HepG2 (cell line): ENCODE measurements around the gene ASAP2. TPM values are rescaled to one million over a fixed set of nuclear protein-coding genes. Genes with fewer than 3 reads are reported as not detected.

ENCODE experiments used
- ATAC-seq: fragments of 200-7000 bp; cut with Tn5 transposase; 3 replicates; pipeline ENCODE4 v1.9.1; 2020; ENCODE audit warnings: mild to moderate bottlenecking, moderate library complexity
- BruUV-seq: library from RNA; stranded (reverse); fragments of 400-500 nt; replicated peaks from 2 replicates; lab custom pipeline; 2021; lab: Mats Ljungman, UMichigan
- CTCF ChIA-PET: fragments of 300-600 bp; formaldehyde crosslinking; extraction: SDS; loops from one replicate; lab custom pipeline; 2021; ENCODE audit warnings: low total read pairs, inconsistent platforms, low intra/inter-chr PET ratio; lab: Yijun Ruan, JAX
- POLR2A ChIA-PET: fragments of 350-600 bp; sonication (Branson Sonifier 250); formaldehyde crosslinking; loops from one replicate; lab custom pipeline; 2020; ENCODE audit warnings: antibody characterized with exemption, inconsistent platforms; lab: Yijun Ruan, JAX
- DNase-seq: peaks from one replicate; pipeline ENCODE4 v3.0.0-alpha.2; 2015; ENCODE audit warnings: low spot score
- FAIRE-seq: peaks from 3 replicates; lab custom pipeline; 2011; peaks lifted over from hg19 to GRCh38; lab: Jason Lieb, UNC
- H2AFZ ChIP-seq: one replicate; pipeline ENCODE4 v1.6.1; 2011; ENCODE audit warnings: low read length, inconsistent platforms
- H3K27ac ChIP-seq: fragments of 300-600 bp; 3 replicates; pipeline ENCODE4 v1.8.0; 2011; ENCODE audit warnings: mixed run types, mild to moderate bottlenecking, mixed read lengths, low read length, inconsistent platforms; ENCODE audit not compliant: insufficient read depth; ENCODE audit errors: extremely low read length
- H3K27me3 ChIP-seq, 2 experiments: fragments of 200-600 bp in 1 of 2; 2 replicates in 1 of 2; 3 replicates in 1 of 2; pipeline versions ENCODE4 v1.6.0 to v1.8.0; 2011; ENCODE audit warnings: low read length in 2 of 2, mild to moderate bottlenecking in 2 of 2, moderate library complexity in 2 of 2, inconsistent platforms in 1 of 2; ENCODE audit not compliant: insufficient read depth in 2 of 2, control insufficient read depth in 1 of 2
- H3K36me3 ChIP-seq, 2 experiments: fragments of 200-600 bp in 1 of 2; replicated peaks in 1 of 2; 2 replicates in 1 of 2; 3 replicates in 1 of 2; pipeline versions ENCODE4 v1.5.1 to v1.8.0; 2011; ENCODE audit warnings: low read length in 2 of 2, inconsistent platforms in 1 of 2; ENCODE audit not compliant: insufficient read depth in 2 of 2, control insufficient read depth in 1 of 2
- H3K4me1 ChIP-seq: 2 replicates; pipeline ENCODE4 v1.5.1; 2012; ENCODE audit warnings: low read length, inconsistent platforms; ENCODE audit not compliant: insufficient read depth
- H3K4me2 ChIP-seq: 2 replicates; pipeline ENCODE4 v1.6.0; 2011; ENCODE audit warnings: low read depth, low read length, inconsistent platforms
- H3K4me3 ChIP-seq, 3 experiments: fragments of 200-600 bp in 1 of 3; sonication (generic), shearing (Covaris generic) in 1 of 3; replicated peaks in 1 of 3; 2 replicates each; pipeline ENCODE4 v1.5.1; 2011 to 2016; ENCODE audit warnings: low read length in 3 of 3, inconsistent platforms in 2 of 3, low read depth in 2 of 3, mild to moderate bottlenecking in 2 of 3, control low read depth in 1 of 3, mixed read lengths in 1 of 3; ENCODE audit not compliant: insufficient read depth in 1 of 3
- H3K79me2 ChIP-seq: one replicate; pipeline ENCODE4 v1.6.1; 2011; ENCODE audit warnings: low read length, inconsistent platforms; ENCODE audit not compliant: insufficient read depth
- H3K9ac ChIP-seq: 2 replicates; pipeline ENCODE4 v1.6.0; 2011; ENCODE audit warnings: mild to moderate bottlenecking, low read depth, low read length, inconsistent platforms; ENCODE audit not compliant: insufficient read depth
- H3K9me3 ChIP-seq: 2 replicates; pipeline ENCODE4 v1.5.1; 2012; ENCODE audit warnings: mild to moderate bottlenecking, low read length
- H4K20me1 ChIP-seq: 2 replicates; pipeline ENCODE4 v1.6.0; 2011; ENCODE audit warnings: inconsistent platforms, mild to moderate bottlenecking, low read length, moderate library complexity; ENCODE audit not compliant: insufficient read depth
- GABPB1 ChIP-seq: IDR thresholded peaks from 2 replicates; pipeline ENCODE4 v1.6.1; 2016; ENCODE audit warnings: mild to moderate bottlenecking, missing genetic modification reagents, moderate library complexity, missing compliant biosample characterization
- HIC2 ChIP-seq: sonication (generic); formaldehyde crosslinking; IDR thresholded peaks from 2 replicates; pipeline ENCODE4 v1.9.0; 2022; ENCODE audit warnings: low read depth, missing genetic modification reagents
- NCOA5 ChIP-seq: sonication (generic); formaldehyde crosslinking; IDR thresholded peaks from 2 replicates; pipeline ENCODE4 v1.4.0; 2020; ENCODE audit warnings: missing genetic modification reagents
- NR2F1 ChIP-seq, 2 experiments: fragments of 450-650 bp in 1 of 2; formaldehyde crosslinking in 1 of 2; IDR thresholded peaks; 2 replicates each; pipeline versions ENCODE4 v1.5.0 to v1.6.1; 2016 to 2020; ENCODE audit warnings: mild to moderate bottlenecking in 1 of 2, missing compliant biosample characterization in 1 of 2, missing genetic modification reagents in 1 of 2, moderate library complexity in 1 of 2
- RARG ChIP-seq: sonication (generic); formaldehyde crosslinking; IDR thresholded peaks from 2 replicates; pipeline ENCODE4 v1.4.0; 2020; ENCODE audit warnings: low read depth, mild to moderate bottlenecking, missing genetic modification reagents
- RBAK ChIP-seq: sonication (generic); formaldehyde crosslinking; IDR thresholded peaks from 2 replicates; pipeline ENCODE4 v1.5.1; 2020; ENCODE audit warnings: mild to moderate bottlenecking, missing genetic modification reagents
- ZBTB49 ChIP-seq: sonication (generic); formaldehyde crosslinking; IDR thresholded peaks from 2 replicates; pipeline ENCODE4 v1.4.0; 2020; ENCODE audit warnings: missing genetic modification reagents, borderline replicate concordance
- ZNF224 ChIP-seq: sonication (generic); formaldehyde crosslinking; IDR thresholded peaks from 2 replicates; pipeline ENCODE4 v1.5.0; 2020; ENCODE audit warnings: mild to moderate bottlenecking, missing genetic modification reagents
- ZNF3 ChIP-seq: IDR thresholded peaks from 2 replicates; pipeline ENCODE4 v1.7.0; 2017; ENCODE audit warnings: inconsistent platforms
- ZNF557 ChIP-seq: sonication (generic); formaldehyde crosslinking; IDR thresholded peaks from 2 replicates; pipeline ENCODE4 v1.4.0; 2020; ENCODE audit warnings: missing genetic modification reagents
- ZNF770 ChIP-seq: sonication (generic); formaldehyde crosslinking; IDR thresholded peaks from 2 replicates; pipeline ENCODE4 v1.5.0; 2020; ENCODE audit warnings: mild to moderate bottlenecking, missing genetic modification reagents
- ZSCAN29 ChIP-seq: sonication (generic); formaldehyde crosslinking; conservative IDR thresholded peaks from 2 replicates; pipeline ENCODE4 v1.4.0; 2020; ENCODE audit warnings: mild to moderate bottlenecking, missing genetic modification reagents
- WGBS: methylation state at CpG from one replicate; pipeline ENCODE4 v1.1.6; 2017; ENCODE audit warnings: low lambda C conversion rate; 5-methylcytosine and 5-hydroxymethylcytosine counted together
- in situ Hi-C: cut with HindIII; loops from 2 replicates; pipeline ENCODE4 v1.10.0; 2017; ENCODE audit warnings: low pct_unique_long_range_greater_than_20kb; ENCODE audit not compliant: extremely low pct_ligation_motif_present
- intact Hi-C: fragments of 100-400 bp; cut with micrococcal nuclease; formaldehyde crosslinking; loops from one replicate; pipeline ENCODE4 v1.10.0; 2022; ENCODE audit not compliant: unreplicated experiment
- polyA plus RNA-seq, 8 experiments: library from polyadenylated mRNA; depleted of rRNA in 3 of 8; stranded (reverse) in 7 of 8; unstranded in 1 of 8; fragments of >200 nt; fragmentation: Illumina TruSeq in 4 of 8; extraction: Trizol in 4 of 8; gene quantifications; 2 replicates each; pipeline versions ENCODE4 v1.2.1 to v1.2.3, GENCODE V29; 2011 to 2016; ENCODE audit warnings: low read depth in 4 of 8, missing spikeins in 1 of 8, mixed read lengths in 1 of 8; ENCODE audit not compliant: insufficient read depth in 1 of 8
- total RNA-seq, 5 experiments: library from RNA; depleted of rRNA; stranded (reverse); fragments of >200 nt; fragmentation: Illumina TruSeq; extraction: Trizol; gene quantifications; 2 replicates each; pipeline ENCODE4 v1.2.3, GENCODE V29; 2016; ENCODE audit warnings: low read depth in 1 of 5

The ASAP2 gene
- total and polyA plus RNA-seq, 2 of the 13 experiments (the other 11 are each of a cell fraction or from before 2014, with no cell fraction given): 7.3 to 22.3 TPM

- ATAC-seq: peak; percentile 33
- FAIRE-seq: no peak
- Histone ChIP-seq H3K27ac (no peak overlapping the region), H3K4me1 (peaks cover 17% of the 10 kb centered on the region), H3K4me2 (no peak overlapping the region), H3K79me2 (peaks cover 10% of the 10 kb centered on the region), H3K9ac (no peak overlapping the region), H3K9me3 (no peaks in the 10 kb centered on the region), H3K36me3 (no peaks in the 10 kb centered on the region), H4K20me1 (no peaks in the 10 kb centered on the region), H3K27me3 (no peaks in the 10 kb centered on the region), H3K4me3 (no peak overlapping the region), H2AFZ (no peak overlapping the region)
- BruUV-seq: no TSS peak
- ChIA-PET CTCF (no interaction called here), POLR2A (no interaction called here)
- 94% methylated on average over 10 of the region's 10 CpGs for WGBS
- TF ChIP-seq ZBTB49 (CRISPR knock-in tag): no peak
- no peak for TF ChIP-seq RBAK (CRISPR knock-in tag)
- no peak for DNase-seq
- in situ Hi-C loops: no loop called here
- intact Hi-C loops: no loop called here
Observed at GRCh38 chr2:9269295-9269694, 62.7 kb downstream of the ASAP2 start.

- H3K4me2 ChIP-seq: no peak overlapping the region
- no peaks in the 10 kb centered on the region for H3K27me3 ChIP-seq
- BruUV-seq: no TSS peak
- H3K4me3 ChIP-seq: no peak overlapping the region
- no peaks in the 10 kb centered on the region for H4K20me1 ChIP-seq
- ATAC-seq (peak; percentile 54), DNase-seq (no peak), FAIRE-seq (no peak)
- no peak overlapping the region for H3K9ac ChIP-seq
- no peak overlapping the region for H2AFZ ChIP-seq
- H3K4me1 ChIP-seq: peaks cover 23% of the 10 kb centered on the region
- intact Hi-C loops (no loop called here), in situ Hi-C loops (no loop called here)
- no peak overlapping the region for H3K27ac ChIP-seq
- ChIA-PET CTCF (no interaction called here), POLR2A (no interaction called here)
- H3K36me3 ChIP-seq: no peaks in the 10 kb centered on the region
- no peaks in the 10 kb centered on the region for H3K9me3 ChIP-seq
- peaks cover 10% of the 10 kb centered on the region for H3K79me2 ChIP-seq
- WGBS: 80% methylated on average over 8 of the region's 8 CpGs
- no peak for TF ChIP-seq ZNF770
- no peak for TF ChIP-seq NCOA5 (CRISPR knock-in tag)
- TF ChIP-seq RARG (CRISPR knock-in tag): no peak
- TF ChIP-seq ZNF557 (CRISPR knock-in tag): no peak
- TF ChIP-seq ZNF3 (CRISPR knock-in tag): no peak
- TF ChIP-seq NR2F1 (CRISPR knock-in tag; IDR thresholded peaks at IDR 0.05): no peak
- TF ChIP-seq GABPB1: no peak
- TF ChIP-seq ZSCAN29 (CRISPR knock-in tag): no peak
- no peak for TF ChIP-seq HIC2 (CRISPR knock-in tag)
- TF ChIP-seq ZNF224 (CRISPR knock-in tag): no peak
Observed at GRCh38 chr2:9269695-9270360, 63.2 kb downstream of the ASAP2 start.
